ENCODE results near the gene STARD13.

GRCh38 chr13:33112766-33113165 lies 172.8 kb downstream of the STARD13 start:
- TF ChIP-seq POLR2A (IDR thresholded peaks at IDR 0.05) (no peak), CTCF (IDR thresholded peaks at IDR 0.05) (no peak)
